Heart right ventricle (tissue), 16 donors: ENCODE data around the gene LMX1A. TPM values are rescaled to one million over a fixed set of nuclear protein-coding genes. Genes with fewer than 3 reads are reported as not detected.
A peak's percentile ranks its signal among the peaks of the same experiment; 100 is the strongest.

Experiments
- ATAC-seq, 8 donors: fragments of 200-7000 bp; cut with Tn5 transposase; one replicate each; pipeline ENCODE4 v1.9.1; 2020; ENCODE audit warnings: mild to moderate bottlenecking in 8 of 8, moderate library complexity in 8 of 8, moderate number of reproducible peaks in 1 of 8
- DNase-seq, 2 donors: peaks; one replicate each; pipeline ENCODE4 v3.0.0-alpha.2; 2020
- H3K27ac ChIP-seq, 10 donors: fragments of 200-600 bp; sonication (generic) in 2 of 10; one replicate each; pipeline versions ENCODE4 v1.5.0 to v1.8.0; 2020 to 2022; ENCODE audit warnings: mild to moderate bottlenecking in 3 of 10
- H3K27me3 ChIP-seq, 7 donors: fragments of 200-600 bp; one replicate each; pipeline ENCODE4 v1.8.0; 2021 to 2022; ENCODE audit warnings: mild to moderate bottlenecking in 2 of 7
- H3K36me3 ChIP-seq, 9 donors: fragments of 200-600 bp; sonication (generic) in 1 of 9; one replicate each; pipeline versions ENCODE4 v1.5.0 to v1.8.0; 2020 to 2022; ENCODE audit warnings: mild to moderate bottlenecking in 2 of 9
- H3K4me1 ChIP-seq, 9 donors: fragments of 200-600 bp; sonication (generic) in 1 of 9; one replicate each; pipeline versions ENCODE4 v1.5.0 to v1.8.0; 2020 to 2022; ENCODE audit warnings: mild to moderate bottlenecking in 4 of 9
- H3K4me3 ChIP-seq, 10 donors: fragments of 200-600 bp; sonication (generic) in 2 of 10; one replicate each; pipeline versions ENCODE4 v1.5.0 to v1.8.0; 2020 to 2022; ENCODE audit warnings: mild to moderate bottlenecking in 7 of 10, moderate library complexity in 2 of 10
- H3K9me3 ChIP-seq, 11 donors: fragments of 200-600 bp in 10 of 11; sonication (generic) in 2 of 11; one replicate each; pipeline versions ENCODE4 v1.5.0 to v1.8.0; 2013 to 2022; ENCODE audit warnings: mild to moderate bottlenecking in 2 of 11, control low read depth in 1 of 11, moderate library complexity in 1 of 11
- WGBS, 2 donors: extraction: QIAGEN DNeasy Blood & Tissue Kit; methylation state at CpG; one replicate each; pipeline ENCODE4 v1.1.7; 2013; ENCODE audit warnings: inconsistent platforms in 1 of 2; 5-methylcytosine and 5-hydroxymethylcytosine counted together
- intact Hi-C, 10 donors: fragments of 100-400 bp; cut with DNase I; formaldehyde crosslinking; loops; one replicate each; pipeline versions ENCODE4 v1.11.1 to v1.14.2; 2022
- polyA plus RNA-seq, 2 donors: library from polyadenylated mRNA; stranded (reverse); fragments of 200-250 nt; gene quantifications; one replicate each; pipeline ENCODE4 v1.2.3, GENCODE V29; 2013
- total RNA-seq, 10 donors: library from RNA; stranded (reverse); fragmentation: NEBNext Ultra II Directional in 3 of 10; extraction: Animal tissue kit (Norgen Biotek cat#: 25700) in 3 of 10; gene quantifications; one replicate each; pipeline versions ENCODE4 v1.2.1 to v1.2.4, GENCODE V29; 2021 to 2023
- TF ChIP-seq, protein P1 (sequence below), 9 donors: fragments of 200-600 bp; sonication (generic) in 2 of 9; IDR thresholded peaks; one replicate each; pipeline versions ENCODE4 v1.5.0 to v1.8.0; 2021 to 2022; ENCODE audit warnings: antibody characterized with exemption in 9 of 9, mild to moderate bottlenecking in 5 of 9, moderate library complexity in 1 of 9
- donor health status: Arrhythmogenic right ventricular cardiomyopathy.
- donor health status: ischemic (EF 13 %, LVEDD 7.1; RV severe dilation, severe dysfunction).
- donor health status: healthy with polysubstance abuse.
- donor health status: DM: no; HTN: yes; CAD: no.
- donor health status: DM: no; HTN: no; CAD: no.
- donor health status: ischemic (EF 25% LVEDD 6.9; RV normal size, moderate dysfunction).
- donor health status: ischemic (EF 25% LVEDD 5.7; RV mildly dilated, moderate dysfunction).
- donor health status: healthy.
- donor health status: DM: yes; HTN: yes; CAD: no.
- donor health status: Ischemic cardiomyopathy.
- donor health status: ischemic (EF 35%, LVEDD 5.7; RV mildly dilated, moderate dysfunction).
- donor health status: nonischemic (EF 11% LVEDD 7.7; RV severe dilation, severe dysfunction).
- donor health status: DM: yes; HTN: yes; CAD: no.
- donor health status: PGD.
- donor health status: ischemic (EF 29% LVEDD 5.4; RV normal size, mild dysfunction).
- donor health status: nonischemic (EF 23%, LVEDD 6.1; RV moderate dilation, normal function).

LMX1A gene
- total and polyA plus RNA-seq, 12 donors, result 0.04 to 0.19 (median 0.14) TPM; not detected in 9

DNA sequence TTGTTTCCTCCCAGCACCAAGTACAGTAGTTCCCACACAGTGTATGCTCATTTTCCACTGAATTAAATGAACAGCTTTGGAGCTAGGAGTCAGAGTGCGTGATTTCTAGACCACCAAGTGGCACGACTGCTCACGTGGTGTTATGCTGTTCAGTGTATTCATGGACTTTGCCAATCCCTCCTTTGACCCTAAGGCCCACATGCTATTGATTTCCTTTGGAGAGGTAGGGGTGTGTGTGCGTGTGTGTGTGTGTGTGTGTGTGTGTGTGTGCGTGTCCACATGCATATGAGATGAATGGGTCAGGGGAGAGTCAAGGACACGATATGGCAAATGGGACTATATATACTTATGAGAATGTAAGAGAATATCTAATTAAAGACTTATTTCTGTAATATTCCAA, 177.2 kb downstream of the LMX1A start:
- intact Hi-C loops, result no loop called here
- TF ChIP-seq, protein P1, sequence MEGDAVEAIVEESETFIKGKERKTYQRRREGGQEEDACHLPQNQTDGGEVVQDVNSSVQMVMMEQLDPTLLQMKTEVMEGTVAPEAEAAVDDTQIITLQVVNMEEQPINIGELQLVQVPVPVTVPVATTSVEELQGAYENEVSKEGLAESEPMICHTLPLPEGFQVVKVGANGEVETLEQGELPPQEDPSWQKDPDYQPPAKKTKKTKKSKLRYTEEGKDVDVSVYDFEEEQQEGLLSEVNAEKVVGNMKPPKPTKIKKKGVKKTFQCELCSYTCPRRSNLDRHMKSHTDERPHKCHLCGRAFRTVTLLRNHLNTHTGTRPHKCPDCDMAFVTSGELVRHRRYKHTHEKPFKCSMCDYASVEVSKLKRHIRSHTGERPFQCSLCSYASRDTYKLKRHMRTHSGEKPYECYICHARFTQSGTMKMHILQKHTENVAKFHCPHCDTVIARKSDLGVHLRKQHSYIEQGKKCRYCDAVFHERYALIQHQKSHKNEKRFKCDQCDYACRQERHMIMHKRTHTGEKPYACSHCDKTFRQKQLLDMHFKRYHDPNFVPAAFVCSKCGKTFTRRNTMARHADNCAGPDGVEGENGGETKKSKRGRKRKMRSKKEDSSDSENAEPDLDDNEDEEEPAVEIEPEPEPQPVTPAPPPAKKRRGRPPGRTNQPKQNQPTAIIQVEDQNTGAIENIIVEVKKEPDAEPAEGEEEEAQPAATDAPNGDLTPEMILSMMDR (IDR thresholded peaks at IDR 0.05), result no peak

DNA sequence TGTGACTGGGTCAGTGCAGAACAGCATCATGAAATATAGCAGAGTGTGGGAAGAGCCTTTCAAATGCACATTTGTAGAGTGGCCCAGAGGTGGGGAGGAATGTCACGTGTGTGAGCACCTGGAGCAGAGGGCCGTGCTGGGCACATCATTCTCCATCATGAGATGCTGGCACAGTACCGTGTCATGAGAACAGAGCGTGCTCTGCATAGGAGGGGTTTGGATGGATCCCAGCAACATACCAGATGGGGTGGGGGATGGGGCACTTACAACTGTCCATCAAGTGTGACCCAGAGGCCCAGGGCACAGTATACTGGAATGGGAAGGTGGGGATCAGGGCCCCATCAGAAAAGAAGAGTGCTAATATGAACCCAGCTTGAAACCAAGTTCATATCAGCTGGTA, 182.0 kb downstream of the LMX1A start:
- no peaks in the 10 kb centered on the region for H3K9me3 ChIP-seq
- no peak overlapping the region for H3K4me3 ChIP-seq
- TF ChIP-seq, protein P1 (IDR thresholded peaks at IDR 0.05), result no peak
- ATAC-seq (peak in 3 of 8 donors; percentile 31 to 70 (median 59)), DNase-seq (no peak)
- H3K27me3 ChIP-seq, result peaks cover 0 to 5% (median 0%) of the 10 kb centered on the region in 7 donors
- no peaks in the 10 kb centered on the region for H3K36me3 ChIP-seq
- peaks cover 0 to 11% (median 0%) of the 10 kb centered on the region in 9 donors for H3K4me1 ChIP-seq
- WGBS, 2 donors, result 49% methylated on average over 4 of the region's 4 CpGs
- intact Hi-C loops, result no loop called here
- no peak overlapping the region for H3K27ac ChIP-seq

More for the DNA sequence above, 177.2 kb downstream of the LMX1A start:
- ATAC-seq (no peak), DNase-seq (no peak)
- 71 to 73% methylated on average over 6 of the region's 6 CpGs for WGBS, 2 donors
- H3K4me3 ChIP-seq, result no peak overlapping the region
- peaks cover 0 to 8% (median 0%) of the 10 kb centered on the region in 9 donors for H3K4me1 ChIP-seq
- peaks cover 0 to 11% (median 0%) of the 10 kb centered on the region in 11 donors for H3K9me3 ChIP-seq
- no peak overlapping the region for H3K27ac ChIP-seq
- H3K27me3 ChIP-seq, result peaks cover 0 to 6% (median 0%) of the 10 kb centered on the region in 7 donors
- no peaks in the 10 kb centered on the region for H3K36me3 ChIP-seq

DNA sequence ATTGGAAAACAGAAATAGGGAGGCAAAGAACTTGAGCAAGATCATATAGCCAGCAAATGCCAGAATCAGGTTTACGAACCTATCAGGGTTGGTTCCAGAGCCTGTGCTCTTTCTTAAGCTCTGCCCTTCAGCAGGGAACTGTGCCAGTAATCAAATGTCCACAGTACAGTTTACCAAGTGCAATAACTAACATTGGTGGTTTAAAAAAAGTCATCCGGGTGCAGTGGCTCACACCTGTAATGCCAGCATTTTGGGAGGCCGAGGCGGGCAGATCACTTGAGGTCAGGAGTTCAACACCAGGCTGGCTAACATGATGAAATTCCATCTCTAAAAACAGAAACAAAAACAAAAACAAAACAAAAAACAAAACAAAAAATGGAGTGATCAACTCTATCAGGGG, 182.7 kb downstream of the LMX1A start:
- intact Hi-C loops, result no loop called here
- Histone ChIP-seq H3K36me3 (no peaks in the 10 kb centered on the region), H3K27me3 (peaks cover 0 to 5% (median 0%) of the 10 kb centered on the region in 7 donors), H3K27ac (no peak overlapping the region), H3K4me1 (peaks cover 0 to 11% (median 0%) of the 10 kb centered on the region in 9 donors), H3K9me3 (no peaks in the 10 kb centered on the region), H3K4me3 (no peak overlapping the region)
- DNase-seq (no peak), ATAC-seq (no peak)
- 79 to 80% methylated on average over 4 of the region's 4 CpGs for WGBS, 2 donors
- TF ChIP-seq, protein P1 (IDR thresholded peaks at IDR 0.05), result no peak

DNA sequence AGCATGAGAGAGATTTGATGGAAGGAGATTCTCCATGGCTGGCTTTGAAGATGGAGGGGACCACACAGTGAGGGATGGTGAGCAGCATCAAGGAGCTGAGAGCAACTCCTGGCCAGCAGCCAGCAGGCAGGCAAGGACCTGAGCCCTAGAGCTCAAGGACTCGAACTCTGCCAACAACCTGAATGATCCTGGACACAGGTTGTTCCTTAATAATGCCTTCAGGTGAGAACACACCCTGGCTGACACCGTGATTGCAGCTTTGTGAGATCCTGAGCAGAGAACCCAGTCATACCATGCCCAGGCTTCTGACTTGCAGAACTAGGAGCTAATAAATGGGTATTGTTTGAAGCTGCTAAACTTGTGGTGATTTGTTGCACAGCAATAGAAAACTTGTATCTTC, 183.1 kb downstream of the LMX1A start:
- WGBS, 2 donors, result 80 to 86% methylated on average over 2 of the region's 2 CpGs
- ATAC-seq (no peak), DNase-seq (no peak)
- no peaks in the 10 kb centered on the region for H3K36me3 ChIP-seq
- peaks cover 0 to 11% (median 0%) of the 10 kb centered on the region in 9 donors for H3K4me1 ChIP-seq
- intact Hi-C loops, result no loop called here
- H3K27me3 ChIP-seq, result peaks cover 0 to 5% (median 0%) of the 10 kb centered on the region in 7 donors
- no peaks in the 10 kb centered on the region for H3K9me3 ChIP-seq
- H3K27ac ChIP-seq, result no peak overlapping the region
- TF ChIP-seq, protein P1 (IDR thresholded peaks at IDR 0.05), result no peak
- H3K4me3 ChIP-seq, result no peak overlapping the region
